Keratinocyte (primary cell): Measurements from ENCODE around the gene ZNF530. TPM values are rescaled to one million over a fixed set of nuclear protein-coding genes. Genes with fewer than 3 reads are reported as not detected.

Source experiments
- DNase-seq: peaks from one replicate; pipeline ENCODE4 v3.0.0-alpha.2; 2011; ENCODE audit warnings: low read depth, missing footprints, low spot score
- FAIRE-seq: peaks from 2 replicates; lab custom pipeline; 2011; peaks lifted over from hg19 to GRCh38; lab: Jason Lieb, UNC
- H2AFZ ChIP-seq: 2 replicates; pipeline ENCODE4 v1.6.0; 2012; ENCODE audit warnings: low read length, control low read depth, inconsistent platforms; ENCODE audit not compliant: control insufficient read depth
- H3K27ac ChIP-seq: 2 replicates; pipeline ENCODE4 v1.5.1; 2011; ENCODE audit warnings: low read length; ENCODE audit not compliant: control insufficient read depth, insufficient read depth
- H3K27me3 ChIP-seq: 3 replicates; pipeline ENCODE4 v1.6.0; 2011; ENCODE audit warnings: low read length; ENCODE audit not compliant: control insufficient read depth, insufficient read depth; ENCODE audit errors: extremely low read depth
- H3K36me3 ChIP-seq, 2 experiments: 2 replicates in 1 of 2; 3 replicates in 1 of 2; pipeline ENCODE4 v1.5.1; 2011; ENCODE audit warnings: low read length in 2 of 2, mild to moderate bottlenecking in 1 of 2; ENCODE audit not compliant: control insufficient read depth in 2 of 2, insufficient read depth in 2 of 2; ENCODE audit errors: extremely low read depth in 1 of 2
- H3K4me1 ChIP-seq: 3 replicates; pipeline ENCODE4 v1.5.1; 2011; ENCODE audit warnings: low read length; ENCODE audit not compliant: control insufficient read depth, insufficient read depth; ENCODE audit errors: extremely low read depth
- H3K4me2 ChIP-seq: 3 replicates; pipeline ENCODE4 v1.6.0; 2011; ENCODE audit warnings: low read depth, low read length; ENCODE audit not compliant: control insufficient read depth, insufficient read depth; ENCODE audit errors: extremely low read depth
- H3K4me3 ChIP-seq, 3 experiments: fragments of 200-600 bp in 1 of 3; sonication (generic) in 1 of 3; 2 replicates in 2 of 3; 3 replicates in 1 of 3; pipeline ENCODE4 v1.5.1; 2011 to 2016; ENCODE audit warnings: low read length in 3 of 3, mild to moderate bottlenecking in 3 of 3, control low read depth in 2 of 3, inconsistent platforms in 1 of 3, low read depth in 1 of 3, mixed read lengths in 1 of 3, mixed run types in 1 of 3, moderate library complexity in 1 of 3; ENCODE audit not compliant: control insufficient read depth in 2 of 3, insufficient read depth in 2 of 3; ENCODE audit errors: extremely low read depth in 1 of 3
- H3K79me2 ChIP-seq: 2 replicates; pipeline ENCODE4 v1.6.0; 2012; ENCODE audit warnings: low read length; ENCODE audit not compliant: control insufficient read depth, insufficient read depth
- H3K9ac ChIP-seq: 3 replicates; pipeline ENCODE4 v1.6.0; 2011; ENCODE audit warnings: low read length; ENCODE audit not compliant: control insufficient read depth, insufficient read depth; ENCODE audit errors: extremely low read depth
- H3K9me1 ChIP-seq: 3 replicates; pipeline ENCODE4 v1.6.0; 2011; ENCODE audit warnings: low read length; ENCODE audit not compliant: control insufficient read depth, insufficient read depth; ENCODE audit errors: extremely low read depth
- H3K9me3 ChIP-seq: 2 replicates; pipeline ENCODE4 v1.5.1; 2012; ENCODE audit warnings: low read depth, low read length; ENCODE audit not compliant: control insufficient read depth
- H4K20me1 ChIP-seq: 3 replicates; pipeline ENCODE4 v1.6.0; 2011; ENCODE audit warnings: low read length; ENCODE audit not compliant: control insufficient read depth, insufficient read depth; ENCODE audit errors: extremely low read depth
- CTCF ChIP-seq, 3 experiments: IDR thresholded peaks in 1 of 3; conservative IDR thresholded peaks in 1 of 3; optimal IDR thresholded peaks in 1 of 3; 2 replicates in 2 of 3; 3 replicates in 1 of 3; pipeline versions ENCODE3 to v1.5.1; 2011; ENCODE audit warnings: low read length in 3 of 3, mild to moderate bottlenecking in 3 of 3, moderate library complexity in 2 of 3, control low read depth in 1 of 3, inconsistent platforms in 1 of 3; ENCODE audit not compliant: insufficient read depth in 2 of 3; ENCODE audit errors: extremely low read depth in 1 of 3
- EZH2 ChIP-seq: IDR thresholded peaks from one replicate; pipeline ENCODE4 v1.6.1; 2012; ENCODE audit warnings: inconsistent platforms, mild to moderate bottlenecking, low read length, moderate library complexity
- dilution Hi-C: fragments of 300-500 bp; cut with MboI; formaldehyde crosslinking; loops from one replicate; pipeline ENCODE4 v1.7.0; 2020; ENCODE audit warnings: low sequenced_read_pairs; ENCODE audit not compliant: extremely low pct_ligation_motif_present
- polyA plus RNA-seq, 5 experiments: library from polyadenylated mRNA; depleted of rRNA in 3 of 5; stranded (reverse) in 3 of 5; stranded (forward) in 1 of 5; unstranded in 1 of 5; fragments of >200 nt; gene quantifications; 1 replicate in 1 of 5; 2 replicates in 3 of 5; 3 replicates in 1 of 5; pipeline versions ENCODE4 v1.2.1 to v1.2.3, GENCODE V29; 2011 to 2012; ENCODE audit warnings: missing spikeins in 2 of 5, low read depth in 1 of 5, low replicate concordance in 1 of 5

The ZNF530 gene
- polyA plus RNA-seq, 1 donor (not counting 4 experiments of a cell fraction or from before 2014, with no cell fraction given), result 4.2 TPM

GRCh38 chr19:57643734-57644133, 44.0 kb downstream of the ZNF530 start:
- TF ChIP-seq EZH2 (no peak), CTCF (optimal IDR thresholded peaks at IDR 0.05 in 1 of 3, IDR thresholded peaks at IDR 0.05 in 1 of 3, conservative IDR thresholded peaks at IDR 0.05 in 1 of 3; ENCODE audit: extremely low read depth in 1 of 3, insufficient read depth in 2 of 3, low read length in 3 of 3) (no peak)
- Histone ChIP-seq H3K9me1 (no peaks in the 10 kb centered on the region), H3K4me3 (no peak overlapping the region), H3K79me2 (no peaks in the 10 kb centered on the region), H4K20me1 (no peaks in the 10 kb centered on the region), H3K36me3 (peaks cover 15 to 20% of the 10 kb centered on the region in 2 experiments), H3K27ac (no peak overlapping the region), H3K4me1 (peaks cover 8% of the 10 kb centered on the region), H3K9ac (no peak overlapping the region), H3K4me2 (no peak overlapping the region), H3K27me3 (no peaks in the 10 kb centered on the region), H2AFZ (no peak overlapping the region), H3K9me3 (peaks cover 2% of the 10 kb centered on the region)
- DNase-seq, result no peak
- dilution Hi-C loops, result no loop called here
- no peak for FAIRE-seq

GRCh38 chr19:57648331-57649003, 48.8 kb downstream of the ZNF530 start:
- Histone ChIP-seq H3K36me3 (no peaks in the 10 kb centered on the region), H3K4me2 (no peak overlapping the region), H3K9me1 (no peaks in the 10 kb centered on the region), H3K9ac (no peak overlapping the region), H4K20me1 (no peaks in the 10 kb centered on the region), H3K27ac (no peak overlapping the region), H3K9me3 (no peaks in the 10 kb centered on the region), H3K27me3 (no peaks in the 10 kb centered on the region), H3K4me3 (no peak overlapping the region), H2AFZ (no peak overlapping the region), H3K79me2 (no peaks in the 10 kb centered on the region), H3K4me1 (peaks cover 21% of the 10 kb centered on the region)
- TF ChIP-seq EZH2, result no peak
- TF ChIP-seq CTCF (optimal IDR thresholded peaks at IDR 0.05 in 1 of 3, IDR thresholded peaks at IDR 0.05 in 1 of 3, conservative IDR thresholded peaks at IDR 0.05 in 1 of 3; ENCODE audit: extremely low read depth in 1 of 3, insufficient read depth in 2 of 3, low read length in 3 of 3), result no peak
- DNase-seq (no peak), FAIRE-seq (no peak)
- dilution Hi-C loops, result no loop called here
